Measurements from ENCODE around the gene PGGHG.
"Not testable (repeated sequence)": the region's sequence is repeated elsewhere in the genome, so short reads cannot be mapped to it uniquely, and the experiment has no call there.

The PGGHG gene

GRCh38 chr11:313787-314553 lies 25.0 kb downstream of the PGGHG start, which contains the start of gene IFITM1:
TSS of gene IFITM1 (plus strand) at chr11:314040. CDS start at chr11:314171, 131 bp downstream.
- DNase-seq (ENCODE audit: low read depth) = no peak

DNA sequence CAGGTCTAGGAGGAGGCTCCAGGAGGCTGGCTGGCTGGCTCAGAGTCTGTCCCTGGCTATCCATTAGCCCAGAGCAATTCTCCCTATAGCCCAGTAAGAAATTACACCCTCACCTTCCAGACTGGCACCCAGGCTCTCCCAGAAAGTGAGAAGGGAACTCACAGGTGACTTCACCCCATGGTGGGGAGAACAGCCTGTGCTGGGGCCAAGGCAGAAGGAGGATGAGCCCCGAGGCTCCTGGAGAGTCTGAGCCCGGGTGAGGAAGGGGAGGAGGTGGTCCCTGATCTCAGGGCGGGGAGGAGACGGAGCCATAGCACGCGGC lies 25.6 kb downstream of the PGGHG start:
- not testable (repeated sequence) for DNase-seq (ENCODE audit: low read depth)

DNA sequence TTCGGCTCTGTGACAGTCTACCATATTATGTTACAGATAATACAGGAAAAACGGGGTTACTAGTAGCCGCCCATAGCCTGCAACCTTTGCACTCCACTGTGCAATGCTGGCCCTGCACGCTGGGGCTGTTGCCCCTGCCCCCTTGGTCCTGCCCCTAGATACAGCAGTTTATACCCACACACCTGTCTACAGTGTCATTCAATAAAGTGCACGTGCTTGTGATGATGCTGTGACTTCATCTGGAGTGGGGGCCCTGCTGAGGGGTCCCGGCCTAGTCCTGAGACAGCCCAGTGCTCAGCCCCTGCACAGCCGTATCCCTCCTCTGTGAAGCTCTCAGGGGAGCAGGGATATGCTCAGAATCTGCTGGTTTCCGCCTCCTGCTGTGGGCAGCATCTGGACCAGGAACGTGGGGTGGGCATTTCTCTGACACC lies 26.1 kb downstream of the PGGHG start:
- no peak for DNase-seq (ENCODE audit: low read depth)

DNA sequence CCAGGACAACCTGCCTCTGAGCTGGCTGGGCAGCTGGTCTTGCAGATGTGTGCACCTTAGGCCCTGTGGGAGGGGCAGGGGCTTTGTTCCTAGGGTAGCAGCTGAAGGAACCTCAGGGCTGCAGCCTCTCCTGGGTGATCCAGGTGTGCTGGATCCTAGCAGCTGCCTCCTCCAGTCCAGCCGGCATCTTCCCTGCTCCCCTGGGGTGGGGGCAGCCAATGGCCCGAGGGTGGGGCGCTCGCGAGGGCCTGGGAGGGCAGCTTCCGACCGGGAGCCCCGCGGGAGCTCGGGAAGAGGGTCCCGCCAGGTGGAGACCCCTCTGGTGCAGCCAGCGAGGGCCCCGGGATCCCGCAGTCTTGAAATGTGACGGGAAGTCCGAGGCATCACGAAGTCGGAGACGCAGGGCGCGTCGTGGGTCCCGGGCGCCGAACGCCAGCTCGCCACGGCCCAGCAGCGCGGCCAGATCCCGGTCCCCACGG lies 26.6 kb downstream of the PGGHG start:
- no peak for DNase-seq (ENCODE audit: low read depth)

DNA sequence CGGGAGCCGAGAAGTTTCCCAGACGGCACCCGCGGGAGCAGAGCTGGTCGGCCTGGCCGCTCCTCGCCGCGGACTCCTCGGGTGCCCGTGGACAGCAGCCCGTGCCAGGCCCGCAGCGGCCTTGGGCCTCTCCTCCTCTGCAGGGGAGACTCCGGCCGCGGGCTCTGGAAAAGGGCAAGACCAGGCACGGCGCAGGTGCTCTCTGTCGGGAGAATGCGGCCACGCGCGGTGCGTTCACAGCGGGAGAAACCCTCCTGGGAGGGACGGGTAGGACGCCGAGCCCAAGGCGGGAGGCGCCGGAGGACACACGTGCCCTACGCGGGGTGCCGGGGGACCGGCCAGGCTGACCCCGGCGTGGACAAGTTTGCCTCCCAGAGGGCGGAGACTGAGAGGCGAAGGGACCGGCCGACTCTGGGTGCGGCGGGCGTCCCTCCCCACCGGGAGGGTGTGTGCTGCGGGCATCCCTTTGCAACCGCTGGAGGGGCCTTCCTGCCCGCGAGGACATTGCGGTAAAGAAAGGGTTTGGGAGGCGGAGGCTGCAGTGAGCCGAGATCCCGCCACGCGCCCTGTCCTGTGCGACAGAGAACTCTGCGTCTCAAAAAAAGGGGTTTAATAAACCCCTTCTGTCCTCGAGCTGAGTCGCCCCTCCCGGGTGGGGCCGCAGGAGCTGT lies 27.2 kb downstream of the PGGHG start:
- no peak for DNase-seq (ENCODE audit: low read depth)

- DNase-seq (ENCODE audit: low read depth) = no peak
Observed at GRCh38 chr11:316891-317301, 28.0 kb downstream of the PGGHG start.

DNA sequence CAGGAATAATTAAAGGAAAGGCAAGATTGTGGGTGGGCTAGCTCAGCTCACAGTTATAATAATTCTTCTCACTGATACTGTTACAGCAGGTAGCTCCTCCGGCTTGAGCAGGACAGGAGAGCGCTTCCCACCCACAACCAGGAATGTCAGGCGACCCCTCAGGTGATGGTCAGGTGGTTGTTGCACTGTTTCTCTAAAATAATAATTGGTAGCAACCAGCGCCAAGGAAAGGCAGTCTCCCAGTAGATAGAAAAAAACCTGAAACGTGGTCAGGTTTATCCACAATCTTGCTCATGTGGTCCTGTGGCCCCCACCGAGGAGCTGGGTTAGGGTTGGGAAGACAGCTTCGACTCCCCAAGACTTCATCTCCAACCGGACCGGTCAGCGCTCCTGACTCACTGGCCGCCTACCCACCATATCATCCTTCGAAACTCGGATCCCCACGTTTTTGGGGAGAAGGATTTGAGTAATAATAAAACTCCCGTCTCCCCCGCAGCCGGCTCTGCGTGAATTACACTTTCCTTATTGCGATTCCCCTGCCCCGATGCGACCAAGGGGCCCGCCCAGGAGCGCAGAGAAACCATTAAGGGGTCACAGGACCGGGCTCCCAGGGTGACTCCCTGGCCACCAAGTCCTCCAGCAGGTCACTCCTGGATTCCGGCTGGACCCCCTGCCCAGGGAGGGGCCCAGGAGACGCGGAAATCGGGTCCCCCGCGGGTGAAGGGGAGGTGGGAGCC lies 28.9 kb downstream of the PGGHG start:
- not testable (repeated sequence) for DNase-seq (ENCODE audit: low read depth)

DNA sequence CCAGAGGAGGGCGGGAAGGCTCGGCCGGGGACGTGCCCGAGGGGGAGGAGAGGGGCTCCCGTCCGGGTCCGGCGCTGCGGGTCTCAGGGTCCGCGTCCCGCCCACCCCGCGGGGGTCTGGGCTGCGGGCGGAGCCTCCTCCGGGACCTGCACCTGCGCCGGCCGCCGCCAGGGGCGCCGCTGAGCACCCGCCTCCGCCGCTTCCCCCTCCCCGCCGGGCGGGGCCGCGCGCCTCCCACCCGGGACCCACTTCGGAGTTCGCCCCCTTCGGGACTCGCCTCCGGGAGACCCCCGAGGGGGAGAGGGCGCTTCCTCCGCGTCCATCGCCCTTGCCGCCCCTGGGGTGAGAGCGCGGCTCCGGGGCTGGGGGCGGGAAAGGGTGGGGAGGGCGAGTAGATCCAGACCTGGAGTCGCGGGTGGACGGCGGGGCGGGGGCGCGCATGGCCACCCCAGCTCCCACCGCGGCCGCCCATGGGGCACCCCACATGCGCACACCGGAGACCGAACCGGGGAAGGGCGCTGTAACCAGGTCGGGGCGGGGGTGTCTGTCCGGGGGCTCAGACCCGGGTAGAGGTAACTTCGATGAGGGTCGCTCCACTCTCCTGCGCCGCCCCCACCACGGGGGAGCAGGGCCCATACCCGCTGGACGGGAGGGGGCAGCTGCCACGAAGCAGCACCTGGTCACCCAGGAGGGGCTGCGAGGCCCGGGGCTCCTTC lies 29.6 kb downstream of the PGGHG start:
- not testable (repeated sequence) for DNase-seq (ENCODE audit: low read depth)

GRCh38 chr11:319121-319887 lies 30.4 kb downstream of the PGGHG start:
- DNase-seq (ENCODE audit: low read depth) = not testable (repeated sequence)

- not testable (repeated sequence) for DNase-seq (ENCODE audit: low read depth)
Observed at GRCh38 chr11:319888-320273, 31.0 kb downstream of the PGGHG start.

DNA sequence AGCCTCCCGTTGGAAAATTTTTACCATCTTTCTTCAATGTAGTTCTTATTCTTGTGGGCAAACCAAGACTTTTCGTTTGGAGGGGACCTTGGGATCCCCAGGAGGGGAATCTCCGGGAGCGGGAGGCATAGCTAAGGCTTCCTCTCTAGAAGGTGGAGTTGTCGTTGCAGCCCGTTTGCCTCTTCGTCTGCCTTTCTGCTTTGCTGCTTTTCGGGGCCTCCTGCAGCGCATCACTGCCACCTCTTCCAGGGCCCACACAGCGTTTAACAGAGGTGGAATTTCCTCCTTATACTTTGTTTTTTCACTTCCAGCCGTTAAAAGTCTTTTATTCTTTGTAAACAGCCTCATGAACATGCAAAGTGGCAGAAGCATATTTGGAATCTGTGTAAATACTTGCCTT lies 35.2 kb downstream of the PGGHG start:
- no peak for DNase-seq (ENCODE audit: low read depth)

- DNase-seq (ENCODE audit: low read depth) = not testable (repeated sequence)
Observed at GRCh38 chr11:324593-325517, 35.9 kb downstream of the PGGHG start.

DNA sequence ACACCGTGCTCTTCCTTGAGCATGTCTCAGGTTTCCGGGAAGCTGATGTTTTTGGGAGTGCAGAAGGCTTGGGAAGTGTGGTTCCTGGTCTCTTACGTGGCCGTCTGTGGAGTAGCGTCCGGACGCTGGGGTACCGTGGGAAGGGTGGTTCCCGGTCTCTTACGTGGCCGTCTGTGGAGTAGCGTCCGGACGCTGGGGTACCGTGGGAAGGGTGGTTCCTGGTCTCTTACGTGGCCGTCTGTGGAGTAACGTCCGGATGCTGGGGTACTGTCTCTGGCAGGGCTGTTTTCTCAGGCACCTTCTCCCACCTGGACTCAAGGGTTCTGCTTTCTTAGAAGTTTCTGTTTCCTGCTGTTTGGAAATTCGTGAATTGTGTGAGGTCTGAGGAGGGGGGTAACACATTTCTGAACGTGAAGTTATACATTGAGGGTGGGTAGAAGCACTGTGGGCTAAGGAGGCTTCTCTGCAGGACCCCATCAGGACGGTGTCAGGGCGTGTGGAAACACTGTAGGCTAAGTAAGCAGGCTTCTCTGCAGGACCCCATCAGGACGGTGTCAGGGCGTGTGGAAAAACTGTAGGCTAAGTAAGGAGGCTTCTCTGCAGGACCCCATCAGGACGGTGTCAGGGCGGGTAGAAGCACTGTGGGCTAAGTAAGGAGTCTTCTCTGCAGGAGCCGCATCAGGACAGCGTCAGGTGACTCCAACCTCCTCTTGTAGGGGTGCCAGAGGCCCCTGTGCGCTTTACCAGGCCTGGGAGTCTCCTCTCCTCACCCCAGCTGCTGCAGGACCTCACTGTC lies 37.1 kb downstream of the PGGHG start:
- no peak for DNase-seq (ENCODE audit: low read depth)

GRCh38 chr11:326592-326841 lies 37.6 kb downstream of the PGGHG start:
- DNase-seq (ENCODE audit: low read depth) = no peak

GRCh38 chr11:326842-327580 lies 38.1 kb downstream of the PGGHG start:
- DNase-seq (ENCODE audit: low read depth) = peak; percentile 44

- no peak for DNase-seq (ENCODE audit: low read depth)
Observed at GRCh38 chr11:327581-327923, 38.6 kb downstream of the PGGHG start.

GRCh38 chr11:328012-328411 lies 39.1 kb downstream of the PGGHG start:
- no peak for DNase-seq (ENCODE audit: low read depth)

GRCh38 chr11:328516-329100 lies 39.7 kb downstream of the PGGHG start:
- DNase-seq (ENCODE audit: low read depth) = not testable (repeated sequence)

DNA sequence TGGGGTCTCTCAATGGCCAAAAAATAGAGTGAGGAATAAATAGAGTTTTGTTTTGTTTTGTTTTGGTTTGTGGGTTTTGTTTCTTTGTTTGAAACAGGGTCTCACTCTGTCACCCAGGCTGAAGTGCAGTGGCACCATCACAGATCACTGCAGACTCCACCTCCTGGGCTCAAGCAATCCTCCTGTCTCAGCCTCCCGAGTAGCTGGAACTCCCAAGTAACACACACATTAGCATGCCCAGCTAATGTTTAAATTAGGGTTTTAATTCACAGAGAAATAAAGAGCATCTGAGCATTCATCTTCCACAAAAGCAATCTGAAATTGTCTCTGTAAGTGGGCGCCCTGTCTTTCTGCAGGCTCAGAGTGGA lies 40.9 kb downstream of the PGGHG start:
- no peak for DNase-seq (ENCODE audit: low read depth)
